ENCODE results near the gene GSTM4. TPM values are rescaled to one million over a fixed set of nuclear protein-coding genes. Genes with fewer than 3 reads are reported as not detected.
"Not testable (repeated sequence)": the region's sequence is repeated elsewhere in the genome, so short reads cannot be mapped to it uniquely, and the experiment has no call there.

The GSTM4 gene
- total RNA-seq, 1 experiment from 2014 or later: 5.8 TPM

GRCh38 chr1:109687109-109687508 lies 31.2 kb downstream of the GSTM4 start:
- intact Hi-C loops (cut with micrococcal nuclease); H3K27ac Mint-ChIP-seq (ENCODE audit: low read depth, unreplicated experiment); H3K36me3 Mint-ChIP-seq (ENCODE audit: insufficient read depth, unreplicated experiment); H3K27me3 Mint-ChIP-seq (ENCODE audit: insufficient read depth, unreplicated experiment); CTCF ChIA-PET; DNase-seq (ENCODE audit: unreplicated experiment); BruUV-seq (replicated peaks); H3K4me1 Mint-ChIP-seq (ENCODE audit: insufficient read depth, unreplicated experiment); POLR2A ChIA-PET; H3K4me3 Mint-ChIP-seq (ENCODE audit: unreplicated experiment); H3K9me3 Mint-ChIP-seq (ENCODE audit: unreplicated experiment): not testable (repeated sequence)

GRCh38 chr1:109687641-109688499 lies 32.0 kb downstream of the GSTM4 start, which contains the start of gene GSTM1:
GSTM1 (plus strand) TSS chr1:109687817; CDS start chr1:109687874, 57 bp downstream.
- no peak for DNase-seq (ENCODE audit: unreplicated experiment)
- Mint-ChIP-seq H3K36me3 (ENCODE audit: insufficient read depth, unreplicated experiment) (no peaks in the 10 kb centered on the region), H3K4me1 (ENCODE audit: insufficient read depth, unreplicated experiment) (no peaks in the 10 kb centered on the region), H3K27ac (ENCODE audit: low read depth, unreplicated experiment) (no peak within 1 kb of the TSS), H3K4me3 (ENCODE audit: unreplicated experiment) (no peak within 1 kb of the TSS), H3K9me3 (ENCODE audit: unreplicated experiment) (no peaks in the 10 kb centered on the region), H3K27me3 (ENCODE audit: insufficient read depth, unreplicated experiment) (no peaks in the 10 kb centered on the region)
- CTCF ChIA-PET: no interaction called here
- TF ChIP-seq CTCF (IDR thresholded peaks at IDR 0.05; ENCODE audit: unreplicated experiment): no peak
- POLR2A ChIA-PET: no interaction called here
- no TSS peak for BruUV-seq (replicated peaks)
- intact Hi-C loops (cut with micrococcal nuclease): no loop called here

GRCh38 chr1:109689844-109690405 lies 34.0 kb downstream of the GSTM4 start:
- H3K36me3 Mint-ChIP-seq (ENCODE audit: insufficient read depth, unreplicated experiment): no peaks in the 10 kb centered on the region

GRCh38 chr1:109691759-109692158 lies 35.9 kb downstream of the GSTM4 start:
- Mint-ChIP-seq H3K36me3 (ENCODE audit: insufficient read depth, unreplicated experiment) (no peaks in the 10 kb centered on the region), H3K27me3 (ENCODE audit: insufficient read depth, unreplicated experiment) (no peaks in the 10 kb centered on the region), H3K27ac (ENCODE audit: low read depth, unreplicated experiment) (no peak overlapping the region), H3K4me3 (ENCODE audit: unreplicated experiment) (no peak overlapping the region), H3K4me1 (ENCODE audit: insufficient read depth, unreplicated experiment) (no peaks in the 10 kb centered on the region), H3K9me3 (ENCODE audit: unreplicated experiment) (no peaks in the 10 kb centered on the region)
- intact Hi-C loops (cut with micrococcal nuclease): no loop called here
- TF ChIP-seq CTCF (IDR thresholded peaks at IDR 0.05; ENCODE audit: unreplicated experiment): no peak
- CTCF ChIA-PET: no interaction called here
- DNase-seq (ENCODE audit: unreplicated experiment): no peak
- BruUV-seq (replicated peaks): no TSS peak
- POLR2A ChIA-PET: no interaction called here

More at GRCh38 chr1:109689844-109690405, 34.0 kb downstream of the GSTM4 start:
- intact Hi-C loops (cut with micrococcal nuclease): no loop called here
- BruUV-seq (replicated peaks): no TSS peak
- H3K4me3 Mint-ChIP-seq (ENCODE audit: unreplicated experiment): no peak overlapping the region
- no peaks in the 10 kb centered on the region for H3K4me1 Mint-ChIP-seq (ENCODE audit: insufficient read depth, unreplicated experiment)
- no peak for DNase-seq (ENCODE audit: unreplicated experiment)
- H3K27ac Mint-ChIP-seq (ENCODE audit: low read depth, unreplicated experiment): no peak overlapping the region
- no peak for TF ChIP-seq CTCF (IDR thresholded peaks at IDR 0.05; ENCODE audit: unreplicated experiment)
- ChIA-PET CTCF (no interaction called here), POLR2A (no interaction called here)
- no peaks in the 10 kb centered on the region for H3K9me3 Mint-ChIP-seq (ENCODE audit: unreplicated experiment)
- no peaks in the 10 kb centered on the region for H3K27me3 Mint-ChIP-seq (ENCODE audit: insufficient read depth, unreplicated experiment)

GRCh38 chr1:109694400-109694799 lies 38.5 kb downstream of the GSTM4 start:
- POLR2A ChIA-PET: not testable (repeated sequence)

GRCh38 chr1:109695138-109695537 lies 39.2 kb downstream of the GSTM4 start:
- intact Hi-C loops (cut with micrococcal nuclease); POLR2A ChIA-PET; H3K36me3 Mint-ChIP-seq (ENCODE audit: insufficient read depth, unreplicated experiment); H3K27me3 Mint-ChIP-seq (ENCODE audit: insufficient read depth, unreplicated experiment); DNase-seq (ENCODE audit: unreplicated experiment); H3K9me3 Mint-ChIP-seq (ENCODE audit: unreplicated experiment); BruUV-seq (replicated peaks); H3K4me3 Mint-ChIP-seq (ENCODE audit: unreplicated experiment); H3K4me1 Mint-ChIP-seq (ENCODE audit: insufficient read depth, unreplicated experiment); CTCF ChIA-PET; H3K27ac Mint-ChIP-seq (ENCODE audit: low read depth, unreplicated experiment): not testable (repeated sequence)

More at GRCh38 chr1:109694400-109694799, 38.5 kb downstream of the GSTM4 start:
- intact Hi-C loops (cut with micrococcal nuclease); H3K27ac Mint-ChIP-seq (ENCODE audit: low read depth, unreplicated experiment); DNase-seq (ENCODE audit: unreplicated experiment); H3K4me3 Mint-ChIP-seq (ENCODE audit: unreplicated experiment); H3K36me3 Mint-ChIP-seq (ENCODE audit: insufficient read depth, unreplicated experiment); H3K4me1 Mint-ChIP-seq (ENCODE audit: insufficient read depth, unreplicated experiment); H3K9me3 Mint-ChIP-seq (ENCODE audit: unreplicated experiment); CTCF ChIA-PET; H3K27me3 Mint-ChIP-seq (ENCODE audit: insufficient read depth, unreplicated experiment); BruUV-seq (replicated peaks): not testable (repeated sequence)

All from MCF 10A (cell line).